Keratinocyte (primary cell): ENCODE data around the gene CDX1.

Source experiments
- EZH2 ChIP-seq: IDR thresholded peaks from one replicate; pipeline ENCODE4 v1.6.1; 2012; ENCODE audit warnings: inconsistent platforms, mild to moderate bottlenecking, low read length, moderate library complexity
- TF ChIP-seq, protein P1 (sequence below), 3 experiments: IDR thresholded peaks in 1 of 3; conservative IDR thresholded peaks in 1 of 3; optimal IDR thresholded peaks in 1 of 3; 2 replicates in 2 of 3; 3 replicates in 1 of 3; pipeline versions ENCODE3 to v1.5.1; 2011; ENCODE audit warnings: low read length in 3 of 3, mild to moderate bottlenecking in 3 of 3, moderate library complexity in 2 of 3, control low read depth in 1 of 3, inconsistent platforms in 1 of 3; ENCODE audit not compliant: insufficient read depth in 2 of 3; ENCODE audit errors: extremely low read depth in 1 of 3

DNA sequence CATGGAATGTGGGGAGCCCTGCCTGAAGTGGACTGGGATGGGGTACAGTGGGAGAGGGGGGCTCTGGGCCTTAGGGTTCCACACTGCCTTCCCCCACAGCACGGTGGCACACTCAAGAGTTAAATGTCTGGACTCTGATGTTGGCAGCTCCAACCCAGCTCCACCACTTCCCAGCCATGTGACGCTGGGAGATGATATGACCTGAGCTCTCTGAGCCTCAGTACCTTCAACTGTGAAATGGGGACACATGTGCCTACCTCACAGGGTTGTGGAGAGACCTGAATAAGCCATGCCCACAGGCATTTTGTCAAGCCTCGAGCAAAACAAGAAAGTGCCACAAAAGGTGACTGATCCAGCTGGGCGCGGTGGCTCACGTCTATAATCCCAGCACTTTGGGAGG lies 7.5 kb upstream of the CDX1 start:
- TF ChIP-seq EZH2: no peak
- TF ChIP-seq, protein P1, sequence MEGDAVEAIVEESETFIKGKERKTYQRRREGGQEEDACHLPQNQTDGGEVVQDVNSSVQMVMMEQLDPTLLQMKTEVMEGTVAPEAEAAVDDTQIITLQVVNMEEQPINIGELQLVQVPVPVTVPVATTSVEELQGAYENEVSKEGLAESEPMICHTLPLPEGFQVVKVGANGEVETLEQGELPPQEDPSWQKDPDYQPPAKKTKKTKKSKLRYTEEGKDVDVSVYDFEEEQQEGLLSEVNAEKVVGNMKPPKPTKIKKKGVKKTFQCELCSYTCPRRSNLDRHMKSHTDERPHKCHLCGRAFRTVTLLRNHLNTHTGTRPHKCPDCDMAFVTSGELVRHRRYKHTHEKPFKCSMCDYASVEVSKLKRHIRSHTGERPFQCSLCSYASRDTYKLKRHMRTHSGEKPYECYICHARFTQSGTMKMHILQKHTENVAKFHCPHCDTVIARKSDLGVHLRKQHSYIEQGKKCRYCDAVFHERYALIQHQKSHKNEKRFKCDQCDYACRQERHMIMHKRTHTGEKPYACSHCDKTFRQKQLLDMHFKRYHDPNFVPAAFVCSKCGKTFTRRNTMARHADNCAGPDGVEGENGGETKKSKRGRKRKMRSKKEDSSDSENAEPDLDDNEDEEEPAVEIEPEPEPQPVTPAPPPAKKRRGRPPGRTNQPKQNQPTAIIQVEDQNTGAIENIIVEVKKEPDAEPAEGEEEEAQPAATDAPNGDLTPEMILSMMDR (optimal IDR thresholded peaks at IDR 0.05 in 1 of 3, IDR thresholded peaks at IDR 0.05 in 1 of 3, conservative IDR thresholded peaks at IDR 0.05 in 1 of 3; ENCODE audit: extremely low read depth in 1 of 3, insufficient read depth in 2 of 3, low read length in 3 of 3): no peak
